Measurements from ENCODE around the gene PPP1R8.

- TF ChIP-seq POLR2AphosphoS5 (IDR thresholded peaks at IDR 0.05) (no peak), CTCF (IDR thresholded peaks at IDR 0.05 in 8 of 11, conservative IDR thresholded peaks at IDR 0.05 in 3 of 11) (no peak), POLR2A (IDR thresholded peaks at IDR 0.05) (no peak)
These were observed 8.7 kb upstream of the PPP1R8 start for GRCh38 chr1:27821761-27822315.

Measured in spleen (tissue), 7 donors.